ENCODE data around the gene RPS19. TPM values are rescaled to one million over a fixed set of nuclear protein-coding genes. Genes with fewer than 3 reads are reported as not detected.
A peak's percentile ranks its signal among the peaks of the same experiment; 100 is the strongest.

Gene RPS19
- total RNA-seq, 1 experiment from 2014 or later, result 3,152 TPM

DNA sequence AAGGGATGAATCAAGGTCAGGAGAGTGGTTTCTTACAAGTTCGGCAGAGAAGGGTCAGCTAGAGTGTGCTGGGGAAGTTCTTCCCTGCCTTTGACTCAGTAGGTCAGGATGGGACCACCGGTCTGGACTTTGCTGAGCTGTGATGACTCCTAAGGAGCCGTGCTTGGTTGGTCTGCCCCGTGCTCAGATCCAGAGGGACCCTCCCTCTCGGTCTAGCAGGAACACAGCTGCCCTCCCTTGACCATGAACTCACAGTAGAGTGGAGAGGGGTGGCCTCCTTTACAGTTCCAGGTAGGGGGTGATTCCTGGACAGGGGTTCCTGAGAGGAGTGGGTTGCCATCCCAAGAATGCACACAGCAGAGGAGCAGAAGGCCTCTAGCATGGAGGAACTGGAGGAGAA is 4.3 kb downstream of the RPS19 start:
- Mint-ChIP-seq H3K4me3 (peak overlapping the region; percentile 36), H3K27me3 (ENCODE audit: low read depth) (no peaks in the 10 kb centered on the region), H3K9me3 (no peaks in the 10 kb centered on the region), H3K27ac (peak overlapping the region; percentile 94), H3K4me1 (peaks cover 53% of the 10 kb centered on the region), H3K36me3 (peaks cover 76% of the 10 kb centered on the region)
- DNase-seq (ENCODE audit: low spot score), result no peak
- ChIA-PET CTCF (interaction anchor here (0.5 to 1.5 kb wide), 3 partner anchors 9 to 1336 kb away, joined by 3 read pairs; no protein-coding TSS in a partner anchor), POLR2A (interaction anchor here (0.8 to 1.2 kb wide), 2 partner anchors 9 to 75 kb away, joined by 3 read pairs; no protein-coding TSS in a partner anchor)
- TF ChIP-seq, protein P1, sequence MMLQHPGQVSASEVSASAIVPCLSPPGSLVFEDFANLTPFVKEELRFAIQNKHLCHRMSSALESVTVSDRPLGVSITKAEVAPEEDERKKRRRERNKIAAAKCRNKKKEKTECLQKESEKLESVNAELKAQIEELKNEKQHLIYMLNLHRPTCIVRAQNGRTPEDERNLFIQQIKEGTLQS (CRISPR knock-in tag; conservative IDR thresholded peaks at IDR 0.05), result no peak
- TF ChIP-seq NFYB (CRISPR knock-in tag; conservative IDR thresholded peaks at IDR 0.05; ENCODE audit: low read depth) (no peak), IRF2 (CRISPR knock-in tag; IDR thresholded peaks at IDR 0.05; ENCODE audit: borderline replicate concordance, low read depth) (no peak), ZNF416 (CRISPR knock-in tag; IDR thresholded peaks at IDR 0.05) (0 out of 2 replicates have a peak, but pooled peaks have one; percentile 46), CREM (CRISPR knock-in tag; IDR thresholded peaks at IDR 0.05) (no peak), TEAD1 (CRISPR knock-in tag; IDR thresholded peaks at IDR 0.05) (no peak), TCF7 (CRISPR knock-in tag; IDR thresholded peaks at IDR 0.05; ENCODE audit: low read depth) (no peak), CREB1 (CRISPR knock-in tag; IDR thresholded peaks at IDR 0.05) (no peak)
- TF ChIP-seq, protein P2, sequence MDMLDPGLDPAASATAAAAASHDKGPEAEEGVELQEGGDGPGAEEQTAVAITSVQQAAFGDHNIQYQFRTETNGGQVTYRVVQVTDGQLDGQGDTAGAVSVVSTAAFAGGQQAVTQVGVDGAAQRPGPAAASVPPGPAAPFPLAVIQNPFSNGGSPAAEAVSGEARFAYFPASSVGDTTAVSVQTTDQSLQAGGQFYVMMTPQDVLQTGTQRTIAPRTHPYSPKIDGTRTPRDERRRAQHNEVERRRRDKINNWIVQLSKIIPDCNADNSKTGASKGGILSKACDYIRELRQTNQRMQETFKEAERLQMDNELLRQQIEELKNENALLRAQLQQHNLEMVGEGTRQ (CRISPR knock-in tag; IDR thresholded peaks at IDR 0.05), result no peak
- TF ChIP-seq, protein P3, sequence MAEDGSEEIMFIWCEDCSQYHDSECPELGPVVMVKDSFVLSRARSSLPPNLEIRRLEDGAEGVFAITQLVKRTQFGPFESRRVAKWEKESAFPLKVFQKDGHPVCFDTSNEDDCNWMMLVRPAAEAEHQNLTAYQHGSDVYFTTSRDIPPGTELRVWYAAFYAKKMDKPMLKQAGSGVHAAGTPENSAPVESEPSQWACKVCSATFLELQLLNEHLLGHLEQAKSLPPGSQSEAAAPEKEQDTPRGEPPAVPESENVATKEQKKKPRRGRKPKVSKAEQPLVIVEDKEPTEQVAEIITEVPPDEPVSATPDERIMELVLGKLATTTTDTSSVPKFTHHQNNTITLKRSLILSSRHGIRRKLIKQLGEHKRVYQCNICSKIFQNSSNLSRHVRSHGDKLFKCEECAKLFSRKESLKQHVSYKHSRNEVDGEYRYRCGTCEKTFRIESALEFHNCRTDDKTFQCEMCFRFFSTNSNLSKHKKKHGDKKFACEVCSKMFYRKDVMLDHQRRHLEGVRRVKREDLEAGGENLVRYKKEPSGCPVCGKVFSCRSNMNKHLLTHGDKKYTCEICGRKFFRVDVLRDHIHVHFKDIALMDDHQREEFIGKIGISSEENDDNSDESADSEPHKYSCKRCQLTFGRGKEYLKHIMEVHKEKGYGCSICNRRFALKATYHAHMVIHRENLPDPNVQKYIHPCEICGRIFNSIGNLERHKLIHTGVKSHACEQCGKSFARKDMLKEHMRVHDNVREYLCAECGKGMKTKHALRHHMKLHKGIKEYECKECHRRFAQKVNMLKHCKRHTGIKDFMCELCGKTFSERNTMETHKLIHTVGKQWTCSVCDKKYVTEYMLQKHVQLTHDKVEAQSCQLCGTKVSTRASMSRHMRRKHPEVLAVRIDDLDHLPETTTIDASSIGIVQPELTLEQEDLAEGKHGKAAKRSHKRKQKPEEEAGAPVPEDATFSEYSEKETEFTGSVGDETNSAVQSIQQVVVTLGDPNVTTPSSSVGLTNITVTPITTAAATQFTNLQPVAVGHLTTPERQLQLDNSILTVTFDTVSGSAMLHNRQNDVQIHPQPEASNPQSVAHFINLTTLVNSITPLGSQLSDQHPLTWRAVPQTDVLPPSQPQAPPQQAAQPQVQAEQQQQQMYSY (CRISPR knock-in tag; IDR thresholded peaks at IDR 0.05), result no peak
- TF ChIP-seq, protein P4, sequence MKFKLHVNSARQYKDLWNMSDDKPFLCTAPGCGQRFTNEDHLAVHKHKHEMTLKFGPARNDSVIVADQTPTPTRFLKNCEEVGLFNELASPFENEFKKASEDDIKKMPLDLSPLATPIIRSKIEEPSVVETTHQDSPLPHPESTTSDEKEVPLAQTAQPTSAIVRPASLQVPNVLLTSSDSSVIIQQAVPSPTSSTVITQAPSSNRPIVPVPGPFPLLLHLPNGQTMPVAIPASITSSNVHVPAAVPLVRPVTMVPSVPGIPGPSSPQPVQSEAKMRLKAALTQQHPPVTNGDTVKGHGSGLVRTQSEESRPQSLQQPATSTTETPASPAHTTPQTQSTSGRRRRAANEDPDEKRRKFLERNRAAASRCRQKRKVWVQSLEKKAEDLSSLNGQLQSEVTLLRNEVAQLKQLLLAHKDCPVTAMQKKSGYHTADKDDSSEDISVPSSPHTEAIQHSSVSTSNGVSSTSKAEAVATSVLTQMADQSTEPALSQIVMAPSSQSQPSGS (CRISPR knock-in tag; IDR thresholded peaks at IDR 0.05; ENCODE audit: borderline replicate concordance, low read depth), result no peak
- TF ChIP-seq, protein P5, sequence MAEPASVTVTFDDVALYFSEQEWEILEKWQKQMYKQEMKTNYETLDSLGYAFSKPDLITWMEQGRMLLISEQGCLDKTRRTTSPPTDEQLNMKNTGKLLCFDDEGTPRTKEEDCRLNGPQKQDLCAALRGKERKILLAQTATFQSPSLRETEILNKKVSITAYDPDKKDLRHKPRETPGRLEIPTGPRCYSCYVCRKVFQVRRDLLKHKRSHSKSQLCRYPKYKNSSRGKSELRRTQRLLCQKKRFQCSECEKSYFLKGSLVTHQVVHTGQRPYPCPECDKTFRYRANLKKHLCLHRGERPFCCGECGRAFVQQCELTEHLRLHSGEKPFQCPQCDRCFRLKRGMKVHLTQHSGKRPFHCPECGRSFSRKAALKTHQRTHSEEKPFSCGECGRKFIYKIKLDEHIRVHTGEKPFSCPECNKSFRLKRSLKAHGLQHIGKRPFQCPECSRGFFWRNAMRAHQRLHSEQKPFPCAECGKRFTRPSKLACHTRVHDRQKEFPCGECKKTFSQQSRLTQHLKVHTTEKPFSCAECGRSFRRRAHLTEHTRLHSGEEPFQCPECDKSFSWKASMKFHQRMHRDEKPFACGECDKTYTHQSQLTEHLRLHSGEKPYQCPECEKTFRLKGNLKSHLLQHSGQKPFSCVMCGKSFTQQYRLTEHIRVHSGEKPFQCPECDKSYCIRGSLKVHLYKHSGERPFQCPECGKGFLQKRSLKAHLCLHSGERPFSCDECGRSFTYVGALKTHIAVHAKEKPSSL (CRISPR knock-in tag; conservative IDR thresholded peaks at IDR 0.05), result 0 out of 2 replicates have a peak, but pooled peaks have one; percentile 36
- TF ChIP-seq, protein P6, sequence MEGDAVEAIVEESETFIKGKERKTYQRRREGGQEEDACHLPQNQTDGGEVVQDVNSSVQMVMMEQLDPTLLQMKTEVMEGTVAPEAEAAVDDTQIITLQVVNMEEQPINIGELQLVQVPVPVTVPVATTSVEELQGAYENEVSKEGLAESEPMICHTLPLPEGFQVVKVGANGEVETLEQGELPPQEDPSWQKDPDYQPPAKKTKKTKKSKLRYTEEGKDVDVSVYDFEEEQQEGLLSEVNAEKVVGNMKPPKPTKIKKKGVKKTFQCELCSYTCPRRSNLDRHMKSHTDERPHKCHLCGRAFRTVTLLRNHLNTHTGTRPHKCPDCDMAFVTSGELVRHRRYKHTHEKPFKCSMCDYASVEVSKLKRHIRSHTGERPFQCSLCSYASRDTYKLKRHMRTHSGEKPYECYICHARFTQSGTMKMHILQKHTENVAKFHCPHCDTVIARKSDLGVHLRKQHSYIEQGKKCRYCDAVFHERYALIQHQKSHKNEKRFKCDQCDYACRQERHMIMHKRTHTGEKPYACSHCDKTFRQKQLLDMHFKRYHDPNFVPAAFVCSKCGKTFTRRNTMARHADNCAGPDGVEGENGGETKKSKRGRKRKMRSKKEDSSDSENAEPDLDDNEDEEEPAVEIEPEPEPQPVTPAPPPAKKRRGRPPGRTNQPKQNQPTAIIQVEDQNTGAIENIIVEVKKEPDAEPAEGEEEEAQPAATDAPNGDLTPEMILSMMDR (IDR thresholded peaks at IDR 0.05), result no peak
- TF ChIP-seq, protein P7, sequence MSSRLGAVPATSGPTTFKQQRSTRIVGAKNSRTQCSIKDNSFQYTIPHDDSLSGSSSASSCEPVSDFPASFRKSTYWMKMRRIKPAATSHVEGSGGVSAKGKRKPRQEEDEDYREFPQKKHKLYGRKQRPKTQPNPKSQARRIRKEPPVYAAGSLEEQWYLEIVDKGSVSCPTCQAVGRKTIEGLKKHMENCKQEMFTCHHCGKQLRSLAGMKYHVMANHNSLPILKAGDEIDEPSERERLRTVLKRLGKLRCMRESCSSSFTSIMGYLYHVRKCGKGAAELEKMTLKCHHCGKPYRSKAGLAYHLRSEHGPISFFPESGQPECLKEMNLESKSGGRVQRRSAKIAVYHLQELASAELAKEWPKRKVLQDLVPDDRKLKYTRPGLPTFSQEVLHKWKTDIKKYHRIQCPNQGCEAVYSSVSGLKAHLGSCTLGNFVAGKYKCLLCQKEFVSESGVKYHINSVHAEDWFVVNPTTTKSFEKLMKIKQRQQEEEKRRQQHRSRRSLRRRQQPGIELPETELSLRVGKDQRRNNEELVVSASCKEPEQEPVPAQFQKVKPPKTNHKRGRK (CRISPR knock-in tag; IDR thresholded peaks at IDR 0.05; ENCODE audit: borderline replicate concordance), result no peak
- no peak for ATAC-seq
